SK-N-SH (cell line): ENCODE results near the gene MOV10L1. TPM values are rescaled to one million over a fixed set of nuclear protein-coding genes. Genes with fewer than 3 reads are reported as not detected.

Source experiments
- CTCF ChIA-PET: fragments of 300-600, 350-600 bp; formaldehyde crosslinking; extraction: SDS; loops from one replicate; lab custom pipeline; 2021; lab: Yijun Ruan, JAX
- POLR2A ChIA-PET: fragments of 350-600 bp; sonication (Branson Sonifier 250); formaldehyde crosslinking; extraction: SDS; loops from one replicate; lab custom pipeline; 2020; ENCODE audit warnings: antibody characterized with exemption, inconsistent platforms; lab: Yijun Ruan, JAX
- DNase-seq: peaks from one replicate; pipeline ENCODE4 v3.0.0; 2012
- H2AFZ ChIP-seq: fragments of 200-600 bp; sonication (generic); 2 replicates; pipeline ENCODE4 v1.8.1; 2016; ENCODE audit warnings: antibody characterized with exemption, mild to moderate bottlenecking, low read depth
- H3F3A ChIP-seq: fragments of 200-600 bp; sonication (generic); replicated peaks from 2 replicates; pipeline ENCODE3; 2016; ENCODE audit warnings: antibody characterized with exemption, mild to moderate bottlenecking; ENCODE audit not compliant: insufficient read depth
- H3K27ac ChIP-seq, 2 experiments: fragments of 200-500 bp in 1 of 2; fragments of 200-600 bp in 1 of 2; sonication (Bioruptor generic) in 1 of 2; sonication (generic), shearing (Covaris generic) in 1 of 2; 2 replicates each; pipeline versions ENCODE4 v1.5.1 to v1.6.1; 2014 to 2016; ENCODE audit warnings: low read depth in 2 of 2, inconsistent platforms in 1 of 2, low read length in 1 of 2, mild to moderate bottlenecking in 1 of 2, mixed read lengths in 1 of 2
- H3K27me3 ChIP-seq: fragments of 200-600 bp; sonication (generic), shearing (Covaris generic); 2 replicates; pipeline ENCODE4 v1.6.1; 2016; ENCODE audit warnings: mixed run types; ENCODE audit not compliant: insufficient read depth
- H3K36me3 ChIP-seq, 2 experiments: fragments of 200-500 bp in 1 of 2; fragments of 200-600 bp in 1 of 2; sonication (Bioruptor generic) in 1 of 2; sonication (generic) in 1 of 2; replicated peaks in 1 of 2; 2 replicates each; pipeline versions ENCODE3 to v1.5.1; 2014 to 2016; ENCODE audit warnings: low read length in 1 of 2, mild to moderate bottlenecking in 1 of 2; ENCODE audit not compliant: insufficient read depth in 2 of 2, control insufficient read depth in 1 of 2
- H3K4me1 ChIP-seq, 2 experiments: fragments of 200-500 bp in 1 of 2; fragments of 200-600 bp in 1 of 2; sonication (Bioruptor generic) in 1 of 2; sonication (generic), shearing (Covaris generic) in 1 of 2; 2 replicates each; pipeline versions ENCODE4 v1.5.1 to v1.6.1; 2014 to 2016; ENCODE audit warnings: low read depth in 1 of 2, low read length in 1 of 2, mixed run types in 1 of 2; ENCODE audit not compliant: insufficient read depth in 2 of 2, control insufficient read depth in 1 of 2
- H3K4me2 ChIP-seq: fragments of 200-600 bp; sonication (generic), shearing (Covaris generic); 2 replicates; pipeline ENCODE4 v1.6.1; 2017; ENCODE audit warnings: mixed run types
- H3K4me3 ChIP-seq, 2 experiments: fragments of 200-500 bp in 1 of 2; fragments of 200-600 bp in 1 of 2; sonication (Bioruptor generic) in 1 of 2; sonication (generic), shearing (Covaris generic) in 1 of 2; 2 replicates each; pipeline versions ENCODE4 v1.5.1 to v1.8.1; 2014 to 2016; ENCODE audit warnings: low read depth in 2 of 2, inconsistent platforms in 1 of 2, low read length in 1 of 2, mild to moderate bottlenecking in 1 of 2, mixed read lengths in 1 of 2, moderate library complexity in 1 of 2
- H3K79me2 ChIP-seq: fragments of 200-600 bp; sonication (generic); 2 replicates; pipeline ENCODE4 v1.8.1; 2017; ENCODE audit warnings: mild to moderate bottlenecking; ENCODE audit not compliant: insufficient read depth
- H3K9ac ChIP-seq: fragments of 200-600 bp; sonication (generic); 2 replicates; pipeline ENCODE4 v1.6.1; 2017; ENCODE audit warnings: mixed run types
- H3K9me2 ChIP-seq: fragments of 200-600 bp; sonication (generic); 2 replicates; pipeline ENCODE4 v1.6.1; 2017; ENCODE audit warnings: mixed run types
- H3K9me3 ChIP-seq: fragments of 200-600 bp; sonication (generic); 2 replicates; pipeline ENCODE4 v1.6.1; 2017; ENCODE audit warnings: mixed run types, mild to moderate bottlenecking, moderate library complexity
- H4K20me1 ChIP-seq: fragments of 200-600 bp; sonication (generic); 2 replicates; pipeline ENCODE4 v1.6.1; 2017; ENCODE audit warnings: mild to moderate bottlenecking, mixed run types; ENCODE audit not compliant: insufficient read depth
- EP300 ChIP-seq, 2 experiments: IDR thresholded peaks; 2 replicates each; pipeline versions ENCODE4 v1.4.0 to v1.6.1; 2012; ENCODE audit warnings: borderline replicate concordance in 1 of 2, low read depth in 1 of 2, low read length in 1 of 2
- EZH2phosphoT487 ChIP-seq: fragments of 200-600 bp; sonication (generic); IDR thresholded peaks from 2 replicates; pipeline ENCODE4 v1.6.1; 2017; ENCODE audit warnings: low read depth, mixed run types, mild to moderate bottlenecking, antibody characterized with exemption, moderate library complexity, borderline replicate concordance
- FOXJ3 ChIP-seq: sonication (generic); formaldehyde crosslinking; IDR thresholded peaks from 2 replicates; pipeline ENCODE4 v1.5.1; 2020; ENCODE audit warnings: mild to moderate bottlenecking, missing genetic modification reagents
- NFIC ChIP-seq: IDR thresholded peaks from 2 replicates; pipeline ENCODE4 v1.4.0; 2012; ENCODE audit warnings: borderline replicate concordance
- RAD21 ChIP-seq: IDR thresholded peaks from 2 replicates; pipeline ENCODE4 v1.6.1; 2012; ENCODE audit warnings: mild to moderate bottlenecking, low read length
- RFX5 ChIP-seq: IDR thresholded peaks from 2 replicates; pipeline ENCODE4 v1.6.1; 2012; ENCODE audit warnings: mild to moderate bottlenecking, improper control_type of control experiment, low read length
- RXRA ChIP-seq: IDR thresholded peaks from 2 replicates; pipeline ENCODE4 v1.4.0; 2012; ENCODE audit warnings: low read depth, mild to moderate bottlenecking, borderline replicate concordance
- SMC3 ChIP-seq: IDR thresholded peaks from 2 replicates; pipeline ENCODE4 v1.6.1; 2012; ENCODE audit warnings: low read depth, low read length, improper control_type of control experiment
- TAF1 ChIP-seq: IDR thresholded peaks from 2 replicates; pipeline ENCODE4 v1.6.1; 2012; ENCODE audit warnings: low read depth, mild to moderate bottlenecking, low read length, moderate library complexity, borderline replicate concordance
- TCF12 ChIP-seq: IDR thresholded peaks from 2 replicates; pipeline ENCODE4 v1.4.0; 2012
- YY1 ChIP-seq: IDR thresholded peaks from 2 replicates; pipeline ENCODE4 v1.4.0; 2012; ENCODE audit warnings: low read depth, mild to moderate bottlenecking
- WGBS: methylation state at CpG from one replicate; pipeline ENCODE4 v1.1.6; 2017; ENCODE audit warnings: low lambda C conversion rate; 5-methylcytosine and 5-hydroxymethylcytosine counted together
- polyA plus RNA-seq, 3 experiments: library from polyadenylated mRNA; depleted of rRNA; stranded (reverse); fragments of >200 nt; gene quantifications; 2 replicates each; pipeline ENCODE4 v1.2.3, GENCODE V29; 2012
- TF ChIP-seq, protein P1 (sequence below): IDR thresholded peaks from 2 replicates; pipeline ENCODE4 v1.6.1; 2012; ENCODE audit warnings: mild to moderate bottlenecking, low read depth, low read length, moderate library complexity
- TF ChIP-seq, protein P2 (sequence below): fragments of 150-350 bp; IDR thresholded peaks from 2 replicates; pipeline ENCODE4 v1.6.1; 2016; ENCODE audit warnings: mild to moderate bottlenecking, low read depth, low read length

Gene MOV10L1
- polyA plus RNA-seq, 1 of the 3 experiments (the other 2 are of a cell fraction): 2.1 TPM

DNA sequence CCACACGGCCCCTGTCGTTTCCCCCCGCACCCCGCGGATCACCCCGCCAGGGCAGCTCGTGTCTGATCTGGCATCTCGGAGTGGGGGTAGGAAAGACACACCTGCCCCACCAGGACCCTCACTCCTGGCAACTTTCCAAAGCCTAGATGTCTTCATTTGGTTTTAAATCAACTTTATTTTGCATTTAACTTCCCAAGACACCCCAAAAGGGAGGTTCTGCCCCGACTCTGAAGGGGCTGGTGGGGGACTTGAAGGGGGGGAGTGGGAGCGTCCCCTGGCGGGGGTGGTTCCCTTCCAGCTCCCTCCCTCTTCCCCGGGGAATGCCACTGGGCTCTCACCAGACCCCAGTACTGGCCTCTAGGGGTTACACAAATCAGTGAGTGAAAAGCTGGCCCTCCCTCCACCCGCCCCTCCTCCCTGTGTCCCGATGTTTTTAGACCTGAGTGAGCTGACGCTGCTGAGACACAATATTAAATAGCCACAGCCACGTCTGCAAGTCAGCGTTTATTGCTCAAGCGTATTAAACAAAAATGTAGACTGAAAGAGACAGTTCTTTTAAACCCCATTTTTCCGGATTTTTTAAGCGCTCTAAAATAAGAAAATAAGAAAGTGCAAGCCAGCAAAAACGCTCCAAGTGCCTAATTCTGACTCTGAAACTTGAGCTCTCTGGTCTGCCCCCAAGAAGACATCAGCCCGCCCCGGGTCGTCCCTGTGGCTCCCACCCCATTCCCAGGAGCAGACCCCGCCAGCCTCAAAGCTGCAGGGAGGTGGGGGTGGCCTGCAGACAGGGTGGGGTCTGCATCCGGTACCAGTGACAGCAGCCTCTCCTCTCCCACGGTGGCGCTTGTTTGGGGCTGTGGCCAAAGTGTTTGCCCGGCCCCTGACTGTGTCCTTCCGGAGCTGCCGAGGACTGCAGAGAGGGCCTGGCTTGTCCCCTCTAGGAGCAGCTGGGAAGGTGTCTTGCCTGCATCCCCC, 30.6 kb upstream of the MOV10L1 start:
- H3K27ac ChIP-seq: no peak overlapping the region
- H3F3A ChIP-seq: no peaks in the 10 kb centered on the region
- H3K9me3 ChIP-seq: no peaks in the 10 kb centered on the region
- no peak overlapping the region for H3K4me3 ChIP-seq
- TF ChIP-seq NFIC (no peak), EZH2phosphoT487 (no peak), RAD21 (no peak), EP300 (IDR thresholded peaks at IDR 0.05; ENCODE audit: borderline replicate concordance in 1 of 2, low read depth in 1 of 2, low read length in 1 of 2) (no peak), YY1 (no peak)
- TF ChIP-seq, all 33 proteins: peak for 0
- DNase-seq: peak; percentile 86
- no peaks in the 10 kb centered on the region for H3K9me2 ChIP-seq
- no peak overlapping the region for H3K9ac ChIP-seq
- 39% methylated on average over 23 of the region's 31 CpGs for WGBS
- H4K20me1 ChIP-seq: no peaks in the 10 kb centered on the region
- H2AFZ ChIP-seq: no peak overlapping the region
- H3K4me1 ChIP-seq: no peaks in the 10 kb centered on the region; a peak in 1 of 4 replicates
- no peaks in the 10 kb centered on the region for H3K36me3 ChIP-seq
- H3K27me3 ChIP-seq: peaks cover 15% of the 10 kb centered on the region
- H3K79me2 ChIP-seq: no peaks in the 10 kb centered on the region
- ChIA-PET POLR2A (no interaction called here), CTCF (interaction anchor here (0.6 to 2.4 kb wide), 7 partner anchors 16 to 292 kb away, joined by 3 to 15 read pairs (median 3); no protein-coding TSS in a partner anchor)
- H3K4me2 ChIP-seq: no peak overlapping the region

DNA sequence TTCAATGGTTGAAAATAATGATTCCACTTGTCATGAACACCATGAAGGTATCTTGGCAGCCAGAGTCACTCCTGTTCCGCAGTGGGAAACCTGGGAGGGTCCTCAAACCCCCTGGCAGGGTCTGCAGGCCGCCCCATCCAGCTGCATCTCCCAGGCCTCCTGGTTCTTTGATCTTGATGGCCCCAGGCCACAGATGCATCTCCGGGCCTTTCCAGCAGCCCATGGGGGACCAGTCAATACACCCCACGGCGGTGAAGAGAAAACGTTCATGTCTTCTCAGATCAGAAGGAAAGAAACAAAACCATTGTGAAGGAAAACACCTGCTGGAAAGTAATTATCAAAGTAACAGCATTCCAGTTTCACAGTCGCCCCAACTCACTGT, 29.9 kb upstream of the MOV10L1 start:
- no peak overlapping the region for H3K9ac ChIP-seq
- H3K9me3 ChIP-seq: no peaks in the 10 kb centered on the region
- H3K4me1 ChIP-seq: no peaks in the 10 kb centered on the region; a peak in 1 of 4 replicates
- no peak overlapping the region for H3K4me2 ChIP-seq
- CTCF ChIA-PET: interaction anchor here (0.8 to 2.4 kb wide), 6 partner anchors 15 to 293 kb away, joined by 3 to 15 read pairs (median 4); partner anchors contain the start of gene PANX2
- H4K20me1 ChIP-seq: no peaks in the 10 kb centered on the region
- H3K27me3 ChIP-seq: peaks cover 15% of the 10 kb centered on the region
- H3K4me3 ChIP-seq: no peak overlapping the region
- no peak for DNase-seq
- H3K9me2 ChIP-seq: no peaks in the 10 kb centered on the region
- no peak overlapping the region for H3K27ac ChIP-seq
- no peaks in the 10 kb centered on the region for H3F3A ChIP-seq
- POLR2A ChIA-PET: no interaction called here
- 61% methylated on average over 4 of the region's 7 CpGs for WGBS
- no peaks in the 10 kb centered on the region for H3K36me3 ChIP-seq
- TF ChIP-seq FOXJ3 (CRISPR knock-in tag) (no peak), NFIC (no peak), RXRA (no peak), TAF1 (no peak), RFX5 (no peak), TCF12 (no peak), SMC3 (no peak)
- TF ChIP-seq, protein P1, sequence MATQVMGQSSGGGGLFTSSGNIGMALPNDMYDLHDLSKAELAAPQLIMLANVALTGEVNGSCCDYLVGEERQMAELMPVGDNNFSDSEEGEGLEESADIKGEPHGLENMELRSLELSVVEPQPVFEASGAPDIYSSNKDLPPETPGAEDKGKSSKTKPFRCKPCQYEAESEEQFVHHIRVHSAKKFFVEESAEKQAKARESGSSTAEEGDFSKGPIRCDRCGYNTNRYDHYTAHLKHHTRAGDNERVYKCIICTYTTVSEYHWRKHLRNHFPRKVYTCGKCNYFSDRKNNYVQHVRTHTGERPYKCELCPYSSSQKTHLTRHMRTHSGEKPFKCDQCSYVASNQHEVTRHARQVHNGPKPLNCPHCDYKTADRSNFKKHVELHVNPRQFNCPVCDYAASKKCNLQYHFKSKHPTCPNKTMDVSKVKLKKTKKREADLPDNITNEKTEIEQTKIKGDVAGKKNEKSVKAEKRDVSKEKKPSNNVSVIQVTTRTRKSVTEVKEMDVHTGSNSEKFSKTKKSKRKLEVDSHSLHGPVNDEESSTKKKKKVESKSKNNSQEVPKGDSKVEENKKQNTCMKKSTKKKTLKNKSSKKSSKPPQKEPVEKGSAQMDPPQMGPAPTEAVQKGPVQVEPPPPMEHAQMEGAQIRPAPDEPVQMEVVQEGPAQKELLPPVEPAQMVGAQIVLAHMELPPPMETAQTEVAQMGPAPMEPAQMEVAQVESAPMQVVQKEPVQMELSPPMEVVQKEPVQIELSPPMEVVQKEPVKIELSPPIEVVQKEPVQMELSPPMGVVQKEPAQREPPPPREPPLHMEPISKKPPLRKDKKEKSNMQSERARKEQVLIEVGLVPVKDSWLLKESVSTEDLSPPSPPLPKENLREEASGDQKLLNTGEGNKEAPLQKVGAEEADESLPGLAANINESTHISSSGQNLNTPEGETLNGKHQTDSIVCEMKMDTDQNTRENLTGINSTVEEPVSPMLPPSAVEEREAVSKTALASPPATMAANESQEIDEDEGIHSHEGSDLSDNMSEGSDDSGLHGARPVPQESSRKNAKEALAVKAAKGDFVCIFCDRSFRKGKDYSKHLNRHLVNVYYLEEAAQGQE: no peak
- TF ChIP-seq, protein P2, sequence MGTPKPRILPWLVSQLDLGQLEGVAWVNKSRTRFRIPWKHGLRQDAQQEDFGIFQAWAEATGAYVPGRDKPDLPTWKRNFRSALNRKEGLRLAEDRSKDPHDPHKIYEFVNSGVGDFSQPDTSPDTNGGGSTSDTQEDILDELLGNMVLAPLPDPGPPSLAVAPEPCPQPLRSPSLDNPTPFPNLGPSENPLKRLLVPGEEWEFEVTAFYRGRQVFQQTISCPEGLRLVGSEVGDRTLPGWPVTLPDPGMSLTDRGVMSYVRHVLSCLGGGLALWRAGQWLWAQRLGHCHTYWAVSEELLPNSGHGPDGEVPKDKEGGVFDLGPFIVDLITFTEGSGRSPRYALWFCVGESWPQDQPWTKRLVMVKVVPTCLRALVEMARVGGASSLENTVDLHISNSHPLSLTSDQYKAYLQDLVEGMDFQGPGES: no peak
- H2AFZ ChIP-seq: no peak overlapping the region
- no peaks in the 10 kb centered on the region for H3K79me2 ChIP-seq
